Measurements from ENCODE around the gene ARHGAP26. TPM values are rescaled to one million over a fixed set of nuclear protein-coding genes. Genes with fewer than 3 reads are reported as not detected.
"Not testable (repeated sequence)": the region's sequence is repeated elsewhere in the genome, so short reads cannot be mapped to it uniquely, and the experiment has no call there.

Gene ARHGAP26
- total RNA-seq, 2 donors from 2014 or later = 31.8 to 39.5 TPM

- intact Hi-C loops (cut with DNase I); DNase-seq (ENCODE audit: low spot score): not testable (repeated sequence)
These were observed 318.5 kb downstream of the ARHGAP26 start for GRCh38 chr5:143088702-143089101.

GRCh38 chr5:143090044-143090443, 319.9 kb downstream of the ARHGAP26 start:
- intact Hi-C loops (cut with DNase I); DNase-seq (ENCODE audit: low spot score): not testable (repeated sequence)

DNA sequence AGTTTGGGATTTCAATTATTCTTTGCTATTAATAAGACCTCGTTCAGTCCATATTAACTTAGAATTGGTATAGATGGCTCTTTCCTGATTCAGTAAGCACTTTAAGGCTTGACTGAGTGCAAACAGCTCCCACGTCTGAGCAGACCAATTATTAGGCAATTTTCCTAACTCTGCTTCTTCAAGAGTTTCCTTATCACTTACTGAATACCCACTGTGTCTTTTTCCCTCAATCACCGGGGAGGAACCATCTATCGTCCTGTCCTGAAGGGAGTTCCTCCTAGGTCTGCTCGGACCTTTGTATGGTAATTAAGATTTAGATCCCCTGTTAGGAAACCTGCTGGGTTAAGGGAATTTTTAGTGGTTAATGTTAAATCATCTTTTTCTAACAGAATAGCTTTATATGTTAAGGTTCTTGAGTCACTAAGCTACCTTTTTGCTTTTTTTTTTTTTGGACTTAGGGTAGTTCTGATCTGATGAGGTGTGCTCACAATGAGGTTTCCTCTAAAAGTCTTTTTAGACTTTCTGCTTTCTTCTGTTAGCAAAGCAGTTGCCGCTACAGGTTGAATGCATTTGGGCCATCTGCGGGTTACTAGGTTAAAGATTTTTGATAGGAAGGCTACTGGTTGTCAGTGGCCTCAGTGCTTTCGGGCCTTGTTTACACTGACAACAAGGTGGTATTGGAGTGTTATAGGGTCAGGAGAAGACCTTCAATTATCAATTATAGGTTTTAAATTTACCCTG, 322.7 kb downstream of the ARHGAP26 start:
- intact Hi-C loops (cut with DNase I); DNase-seq (ENCODE audit: low spot score): not testable (repeated sequence)

DNA sequence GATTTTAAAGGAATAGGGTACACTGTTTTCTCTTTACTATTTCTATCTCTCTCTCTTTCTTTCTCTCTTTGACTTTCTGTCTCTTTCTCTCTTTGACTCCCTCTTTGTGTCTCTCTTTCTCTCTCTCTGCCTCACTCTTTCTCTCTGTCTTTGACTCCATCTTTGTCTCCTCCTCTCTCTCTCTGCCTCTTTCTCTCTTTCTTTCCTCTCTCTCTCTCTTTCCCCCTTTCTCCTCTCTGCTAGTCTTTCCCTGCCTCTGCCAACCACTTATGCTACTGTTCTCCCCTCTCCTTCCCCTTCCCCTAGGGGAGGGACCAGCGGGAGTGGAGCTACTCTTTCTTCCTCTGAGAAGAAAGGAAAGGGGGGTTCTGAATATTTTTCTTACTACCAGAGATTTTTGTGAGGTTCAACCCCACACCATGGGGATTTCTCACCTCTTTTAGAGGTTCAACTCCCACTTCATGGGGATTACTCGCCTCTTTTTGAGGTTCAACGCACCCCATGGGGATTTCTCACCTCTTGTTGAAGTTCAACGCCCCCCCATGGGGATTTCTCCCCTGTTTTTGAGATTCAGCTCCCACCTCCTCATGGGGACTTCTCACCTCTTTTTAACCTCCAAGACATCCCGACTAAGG, 323.4 kb downstream of the ARHGAP26 start:
- no peak for DNase-seq (ENCODE audit: low spot score)
- intact Hi-C loops (cut with DNase I) = no loop called here

DNA sequence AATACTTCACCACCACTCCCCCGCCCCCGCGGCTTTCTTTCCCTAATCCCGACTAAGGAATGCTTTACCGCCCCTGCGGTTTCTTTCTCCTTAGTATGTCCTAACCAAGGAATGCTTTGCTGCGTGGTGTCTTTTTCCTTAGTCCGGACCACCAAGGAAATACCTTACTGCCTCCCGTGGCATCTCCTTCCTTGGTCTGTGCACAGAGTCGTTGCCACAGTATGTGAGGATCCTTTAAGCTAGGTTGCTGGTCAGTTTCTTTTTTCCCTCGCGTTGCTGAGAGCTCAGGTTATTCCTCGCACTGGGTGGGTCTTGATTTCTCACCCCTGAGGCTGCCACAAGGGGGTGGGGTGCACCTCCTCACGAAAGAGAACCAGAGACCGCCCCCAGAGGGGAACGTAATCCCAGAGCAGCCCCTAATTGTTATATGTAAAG, 323.9 kb downstream of the ARHGAP26 start:
- intact Hi-C loops (cut with DNase I) = no loop called here

DNA sequence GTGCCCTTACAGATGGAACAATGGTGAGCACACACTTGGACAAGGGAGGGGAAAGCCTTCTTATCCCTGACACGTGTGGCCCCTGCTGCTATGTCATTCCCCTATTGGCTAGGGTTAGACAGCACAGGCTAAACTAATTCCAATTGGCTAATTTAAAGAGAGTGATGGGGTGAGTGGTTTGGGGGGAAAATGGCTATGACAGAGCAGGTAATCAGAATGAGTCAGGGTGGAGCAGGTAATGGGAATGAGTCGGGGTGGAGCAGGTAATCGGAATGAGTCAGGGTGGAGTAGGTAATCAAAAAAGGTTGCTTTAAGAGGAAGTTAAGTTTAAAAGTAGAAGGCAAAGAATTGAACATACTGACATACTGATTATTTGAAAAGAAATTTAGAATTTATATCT, 324.4 kb downstream of the ARHGAP26 start:
- intact Hi-C loops (cut with DNase I); DNase-seq (ENCODE audit: low spot score): not testable (repeated sequence)

More for the DNA sequence above, 323.9 kb downstream of the ARHGAP26 start:
- no peak for DNase-seq (ENCODE audit: low spot score)

DNA sequence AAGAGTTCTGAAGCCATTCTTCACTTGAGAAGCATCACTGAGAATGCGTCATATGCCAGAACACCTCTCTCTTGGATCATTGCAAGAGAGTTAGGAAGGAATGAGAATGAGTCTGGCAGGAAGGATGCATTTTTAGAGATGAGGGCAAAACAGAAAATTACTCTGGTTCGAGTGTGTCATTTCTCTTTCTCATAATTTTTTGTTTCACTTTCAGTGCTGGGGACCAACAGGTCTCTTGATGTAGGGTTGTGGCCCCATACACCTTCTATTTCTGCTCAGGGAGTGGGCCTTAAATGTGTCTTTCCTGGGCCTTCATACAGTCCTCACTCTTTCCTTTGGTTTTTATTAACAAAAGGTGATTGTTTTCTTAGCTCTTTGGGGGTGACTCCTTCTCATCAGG, 330.9 kb downstream of the ARHGAP26 start:
- intact Hi-C loops (cut with DNase I) = no loop called here
- DNase-seq (ENCODE audit: low spot score) = no peak

GRCh38 chr5:143101725-143102386, 331.7 kb downstream of the ARHGAP26 start:
- no peak for DNase-seq (ENCODE audit: low spot score)
- intact Hi-C loops (cut with DNase I) = no loop called here

DNA sequence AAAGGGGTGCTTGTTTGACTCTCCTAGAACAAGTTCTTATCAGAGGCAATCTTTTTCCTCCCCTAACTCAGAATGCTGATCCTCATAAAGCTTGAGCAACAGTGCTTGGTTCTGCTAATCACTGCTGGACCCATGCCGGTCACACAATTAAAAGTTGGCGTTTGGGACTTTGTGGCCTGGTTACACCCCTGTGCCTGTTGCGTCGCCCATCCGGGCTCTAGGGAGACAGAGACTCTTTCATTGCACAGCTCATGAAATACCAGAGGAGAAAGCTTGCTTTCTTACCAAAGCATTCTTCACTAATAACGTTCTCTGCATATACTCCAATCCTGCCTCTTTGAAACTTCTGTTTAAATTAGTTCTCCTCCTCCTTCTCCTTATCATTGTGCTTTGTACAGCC, 332.2 kb downstream of the ARHGAP26 start:
- intact Hi-C loops (cut with DNase I) = no loop called here
- no peak for DNase-seq (ENCODE audit: low spot score)

DNA sequence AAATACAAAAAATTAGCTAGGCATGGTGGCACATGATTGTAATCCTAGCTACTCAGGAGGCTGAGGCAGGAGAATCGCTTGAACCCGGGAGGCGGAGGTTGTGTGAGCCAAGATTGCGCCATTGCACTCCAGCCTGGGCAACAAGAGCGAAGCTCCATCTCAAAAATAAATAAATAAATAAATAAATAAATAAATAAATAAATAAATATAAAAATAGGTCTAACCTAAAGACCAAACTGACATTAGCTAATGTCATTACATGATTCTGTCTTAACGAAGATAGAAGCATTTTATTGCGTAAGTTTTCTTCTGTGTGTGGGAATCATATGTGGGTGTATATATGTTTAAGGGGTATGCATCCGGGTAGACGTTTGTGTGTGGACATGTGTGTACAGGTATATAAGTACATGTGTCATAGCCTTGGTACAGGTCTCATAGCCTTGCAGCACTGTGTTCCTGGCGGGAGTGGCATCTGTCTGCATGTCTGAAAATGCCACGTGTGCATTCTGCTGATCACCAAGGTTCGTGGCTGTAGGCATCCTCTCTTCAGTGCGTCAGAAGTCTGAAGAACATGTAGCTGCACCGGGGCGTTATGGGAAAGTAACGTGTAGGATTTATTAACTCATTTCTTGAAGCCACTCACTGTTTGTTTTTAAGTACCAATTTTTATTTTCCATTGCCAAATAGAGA, 335.2 kb downstream of the ARHGAP26 start:
- intact Hi-C loops (cut with DNase I) = no loop called here
- no peak for DNase-seq (ENCODE audit: low spot score)

DNA sequence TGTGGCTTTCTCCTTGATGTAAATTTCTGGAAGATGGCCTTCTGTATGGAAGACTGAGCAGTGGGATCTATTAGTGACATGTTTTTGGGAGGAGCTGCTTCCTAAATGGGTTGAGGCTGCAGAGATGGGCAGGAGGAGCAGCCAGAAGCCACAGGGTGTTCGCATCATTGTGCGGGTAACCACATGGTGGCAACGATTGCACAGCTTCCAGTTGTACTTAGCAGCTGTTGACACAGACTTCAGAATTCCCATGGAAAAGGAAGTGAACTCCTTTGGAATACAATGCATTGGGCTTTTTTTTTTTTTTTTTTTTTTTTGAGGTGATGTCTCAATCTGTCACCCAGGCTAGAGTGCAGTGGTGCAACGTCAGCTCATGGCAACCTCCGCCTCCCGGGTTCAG, 336.0 kb downstream of the ARHGAP26 start:
- intact Hi-C loops (cut with DNase I) = no loop called here
- DNase-seq (ENCODE audit: low spot score) = no peak

GRCh38 chr5:143108498-143109128, 338.4 kb downstream of the ARHGAP26 start:
- no peak for DNase-seq (ENCODE audit: low spot score)
- intact Hi-C loops (cut with DNase I) = no loop called here

DNA sequence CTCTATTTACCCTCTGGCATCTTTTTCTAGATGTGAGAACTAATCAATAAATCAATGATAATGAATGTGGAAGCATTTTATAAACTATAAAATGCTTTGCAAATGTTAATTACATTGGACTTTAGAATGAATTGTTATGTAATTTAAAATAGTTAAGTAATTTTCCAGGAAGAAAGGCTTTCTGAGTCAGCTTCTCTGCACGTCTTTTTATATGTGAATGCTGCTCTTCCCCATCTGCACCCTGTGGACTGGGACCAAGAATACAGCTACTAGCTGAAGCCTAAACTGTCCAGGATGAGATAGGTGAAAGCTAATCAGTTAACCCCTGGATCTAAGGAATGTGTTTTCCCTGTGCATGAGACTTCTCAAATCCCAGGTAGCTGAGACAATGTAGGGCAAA, 340.4 kb downstream of the ARHGAP26 start:
- no peak for DNase-seq (ENCODE audit: low spot score)
- intact Hi-C loops (cut with DNase I) = no loop called here

DNA sequence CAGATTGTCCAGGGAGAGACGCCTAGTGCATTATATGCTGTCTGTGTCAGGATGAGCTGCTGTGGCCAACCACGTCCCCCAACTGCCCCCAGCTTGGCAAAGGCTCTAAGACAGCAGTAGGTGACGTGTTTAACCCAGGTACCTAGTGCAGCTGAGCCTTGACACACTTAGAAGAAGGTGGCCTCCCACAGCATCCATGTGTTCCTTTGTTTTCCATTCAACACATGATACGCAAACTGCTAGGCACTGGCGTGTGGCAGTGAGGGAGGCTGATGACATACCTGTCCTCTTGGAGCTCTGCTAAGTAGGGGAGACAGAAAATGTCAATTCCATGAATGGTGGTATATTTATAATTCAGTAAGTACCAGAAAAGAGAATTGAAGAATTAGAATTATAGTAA, 341.6 kb downstream of the ARHGAP26 start:
- intact Hi-C loops (cut with DNase I) = no loop called here
- DNase-seq (ENCODE audit: low spot score) = no peak

GRCh38 chr5:143113461-143113860, 343.3 kb downstream of the ARHGAP26 start:
- intact Hi-C loops (cut with DNase I) = no loop called here
- DNase-seq (ENCODE audit: low spot score) = no peak

GRCh38 chr5:143114481-143114880, 344.3 kb downstream of the ARHGAP26 start:
- DNase-seq (ENCODE audit: low spot score) = no peak
- intact Hi-C loops (cut with DNase I) = no loop called here

DNA sequence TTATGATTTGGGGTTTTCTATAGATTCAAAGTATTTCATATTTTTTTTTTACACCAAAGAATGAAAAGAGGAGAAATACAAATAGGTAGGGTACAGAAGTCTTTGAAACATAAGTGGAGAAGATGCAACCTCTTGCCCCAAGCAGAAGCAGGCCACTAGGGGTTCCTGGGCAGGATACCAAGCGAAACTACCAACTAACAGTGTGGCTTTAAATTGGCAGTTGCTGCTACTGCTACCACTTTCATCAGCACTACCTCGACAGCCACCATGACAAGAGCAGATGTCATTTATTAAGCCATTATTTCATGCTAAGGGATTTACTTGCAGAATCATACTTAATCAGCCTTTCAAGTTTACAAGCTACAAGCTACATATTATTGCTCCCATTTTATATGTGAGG, 345.2 kb downstream of the ARHGAP26 start:
- intact Hi-C loops (cut with DNase I) = no loop called here

DNA sequence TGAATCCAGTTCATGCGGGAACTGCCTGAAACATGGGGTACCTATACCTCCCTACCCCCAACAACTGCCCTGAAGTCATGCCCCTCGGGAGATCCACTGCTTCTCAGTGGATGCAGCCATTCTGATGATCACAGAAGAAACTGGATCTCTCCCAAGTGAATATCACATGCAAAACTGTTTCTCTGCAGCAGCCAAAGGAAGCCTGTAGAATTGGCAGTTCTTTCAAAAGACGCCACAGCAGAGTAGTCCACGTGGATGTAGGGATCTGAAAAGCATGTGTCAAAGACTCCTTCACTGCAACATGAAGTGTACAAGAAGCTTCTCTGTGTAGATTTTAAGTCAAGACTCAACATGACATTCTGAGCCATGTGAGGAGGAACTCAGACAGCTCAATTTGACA, 346.6 kb downstream of the ARHGAP26 start:
- intact Hi-C loops (cut with DNase I) = no loop called here
- DNase-seq (ENCODE audit: low spot score) = no peak

More for the DNA sequence above, 345.2 kb downstream of the ARHGAP26 start:
- no peak for DNase-seq (ENCODE audit: low spot score)

- intact Hi-C loops (cut with DNase I) = no loop called here
These were observed 347.6 kb downstream of the ARHGAP26 start for GRCh38 chr5:143117821-143118220.

More at GRCh38 chr5:143117821-143118220, 347.6 kb downstream of the ARHGAP26 start:
- no peak for DNase-seq (ENCODE audit: low spot score)

All from posterior vena cava (tissue), 2 donors.